GM18508 (cell line): ENCODE measurements around the gene PTPRE.

ENCODE experiments used
- ATAC-seq: cut with Tn5 transposase; IDR thresholded peaks from one replicate; pipeline ENCODE4 v1.9.1; 2021; ENCODE audit warnings: moderate number of reproducible peaks; ENCODE audit not compliant: insufficient read depth, unreplicated experiment

The PTPRE gene

DNA sequence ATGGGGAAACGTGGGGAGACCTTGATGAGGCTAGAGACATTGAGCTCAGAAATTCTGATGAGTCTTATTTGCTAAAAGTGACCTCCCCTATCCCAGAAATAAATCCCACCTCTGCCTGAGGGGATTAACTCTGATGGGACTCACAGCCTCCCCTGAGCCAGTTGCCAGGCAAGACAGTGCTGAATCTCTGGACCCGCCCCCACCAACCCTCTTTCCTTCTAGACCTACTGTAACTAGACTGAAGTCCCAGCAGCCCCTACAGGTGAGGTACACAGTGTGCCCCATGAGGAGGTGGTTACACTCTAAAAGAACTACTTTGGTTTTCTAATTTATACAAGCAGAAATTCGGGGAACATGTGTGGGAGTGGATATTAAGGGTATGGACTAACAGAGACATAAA is 42.9 kb downstream of the PTPRE start:
- no peak for ATAC-seq

DNA sequence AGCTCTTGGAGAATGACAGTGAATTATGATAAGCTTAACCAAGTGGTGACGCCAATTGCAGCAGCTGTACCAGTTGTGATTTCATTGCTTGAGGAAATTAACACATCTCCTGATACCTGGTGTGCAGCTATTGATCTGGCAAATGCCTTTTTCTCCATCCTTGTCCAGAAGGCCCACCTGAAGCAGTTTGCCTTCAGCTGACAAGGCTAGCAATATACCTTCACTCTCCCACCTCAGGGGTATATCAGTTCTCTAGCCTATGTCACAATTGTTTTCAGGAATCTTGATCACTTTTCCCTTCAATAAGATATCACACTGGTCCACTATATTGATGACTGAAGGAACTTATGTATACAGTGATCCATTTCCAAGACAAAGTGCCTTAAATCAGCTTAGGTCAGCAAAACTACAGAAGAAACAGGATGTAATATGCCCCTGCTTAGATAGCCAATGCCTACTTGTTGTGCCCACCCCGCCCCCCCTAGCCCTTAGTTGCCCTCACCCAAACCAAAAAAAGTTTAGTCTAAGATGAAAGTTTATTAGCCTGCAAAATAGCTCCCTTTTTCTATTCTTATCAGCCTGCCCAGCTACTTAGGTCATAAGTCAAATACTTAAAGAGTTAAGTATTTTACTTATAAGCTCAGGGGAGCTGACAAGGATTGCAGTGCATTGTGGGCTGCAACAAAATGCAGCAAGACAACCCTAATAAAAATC is 45.1 kb downstream of the PTPRE start:
- no peak for ATAC-seq

DNA sequence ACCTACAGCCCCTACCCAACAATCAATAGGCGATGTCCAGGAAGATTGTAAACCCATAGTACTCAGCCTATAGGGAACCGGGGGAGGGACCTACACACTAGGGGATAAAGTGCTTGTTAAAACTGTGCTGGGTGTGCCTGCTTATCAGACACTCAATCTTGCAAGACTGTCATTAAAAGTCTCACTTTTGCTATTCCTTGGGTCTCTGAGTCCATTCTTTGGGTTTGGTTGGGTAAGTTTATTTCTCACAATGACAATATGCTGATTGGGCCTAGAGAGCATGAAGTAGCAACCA is 45.6 kb downstream of the PTPRE start:
- ATAC-seq = no peak

DNA sequence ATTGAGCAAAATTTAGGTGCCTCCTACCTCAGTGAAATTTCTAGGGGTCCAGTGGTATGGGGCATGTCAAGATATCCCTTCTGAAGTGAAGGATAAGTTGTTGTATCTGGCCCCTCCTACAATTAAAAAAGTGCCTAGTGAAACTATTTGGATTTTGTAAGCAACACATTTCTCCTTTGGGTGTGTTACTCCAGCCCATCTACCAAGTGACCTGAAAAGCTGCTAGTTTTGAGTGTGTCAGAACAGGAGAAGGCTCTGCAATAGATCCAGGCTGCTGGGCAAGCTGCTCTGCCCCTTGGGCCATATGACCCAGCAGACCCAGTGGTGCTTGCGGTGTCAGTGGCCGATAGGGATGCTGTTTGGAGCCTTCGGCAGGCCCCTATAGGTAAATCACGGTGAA is 46.0 kb downstream of the PTPRE start:
- ATAC-seq = no peak

DNA sequence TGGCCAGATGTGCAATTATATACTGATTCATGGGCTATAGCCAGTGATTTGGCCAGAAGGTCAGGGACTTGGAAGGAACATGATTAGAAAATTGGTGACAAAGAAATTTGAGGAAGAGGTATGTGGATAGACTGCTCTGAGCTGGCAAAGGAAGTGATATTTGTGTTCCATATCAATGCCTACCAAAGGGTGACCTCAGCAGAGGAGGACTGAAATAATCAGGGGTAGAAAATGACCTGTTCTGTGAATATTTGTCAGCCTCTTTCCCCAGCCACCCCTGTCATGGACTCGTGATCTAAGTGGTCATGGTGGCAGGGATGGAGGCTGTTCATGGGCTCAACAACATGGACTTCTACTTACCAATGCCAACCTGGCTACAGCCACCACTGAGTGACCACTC is 47.0 kb downstream of the PTPRE start:
- no peak for ATAC-seq

DNA sequence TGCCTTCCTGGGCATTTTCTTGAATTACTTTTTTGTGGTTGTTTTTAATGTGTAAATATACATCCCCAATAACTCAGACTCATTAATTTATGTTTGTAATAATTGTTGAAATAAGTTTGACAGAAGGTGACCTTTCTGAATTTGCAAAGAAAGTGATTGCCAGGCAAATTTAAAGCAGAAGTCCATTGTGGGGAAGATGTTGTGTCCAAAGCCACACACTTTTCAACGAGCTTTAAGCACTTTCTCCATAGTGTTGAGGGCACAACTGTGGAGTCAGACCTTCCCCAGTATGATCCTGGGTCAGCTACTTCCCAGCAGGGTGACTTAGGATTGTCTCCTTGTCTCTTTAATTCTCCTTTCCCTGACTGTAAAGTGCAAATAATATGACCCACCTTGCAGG is 52.5 kb downstream of the PTPRE start:
- no peak for ATAC-seq

DNA sequence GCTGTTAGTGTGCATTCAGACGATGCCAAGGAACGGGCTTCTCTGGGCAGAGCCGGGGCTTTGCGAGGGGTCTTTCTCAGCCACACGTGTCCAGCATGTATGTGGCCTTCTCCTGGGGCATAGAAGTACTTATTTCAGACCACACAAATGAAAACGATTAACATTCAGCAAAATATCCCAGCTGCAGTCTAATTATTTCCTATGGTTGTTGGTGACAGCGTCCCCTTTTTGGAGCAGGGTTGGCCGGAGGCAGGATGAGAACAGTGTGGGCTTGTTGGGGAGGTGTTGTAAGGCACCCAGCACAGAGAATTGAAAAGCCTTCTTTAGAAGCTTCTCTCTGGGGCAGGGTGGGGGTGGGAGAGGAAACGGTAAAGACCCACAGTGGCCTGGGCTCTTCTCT is 54.2 kb downstream of the PTPRE start:
- no peak for ATAC-seq

DNA sequence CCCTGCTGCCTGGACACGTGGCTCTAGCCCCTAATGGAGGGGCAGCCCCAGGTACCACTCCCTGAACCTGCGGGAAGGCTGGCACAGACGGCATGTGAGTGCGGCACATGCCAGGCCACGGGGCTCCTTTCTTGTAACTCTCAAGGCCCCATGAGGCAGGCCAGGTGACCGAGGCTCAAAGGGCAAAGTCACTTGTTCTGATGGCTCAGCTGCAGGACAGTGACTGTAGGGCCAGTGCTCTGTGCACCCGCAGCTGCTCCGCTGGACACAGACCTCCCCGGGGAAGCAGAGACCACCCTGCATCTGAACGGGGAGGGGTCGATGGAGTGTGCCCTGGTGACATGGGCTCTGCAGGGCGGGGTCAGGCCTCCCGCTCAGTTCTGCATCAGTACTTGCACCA is 55.3 kb downstream of the PTPRE start:
- ATAC-seq = no peak

DNA sequence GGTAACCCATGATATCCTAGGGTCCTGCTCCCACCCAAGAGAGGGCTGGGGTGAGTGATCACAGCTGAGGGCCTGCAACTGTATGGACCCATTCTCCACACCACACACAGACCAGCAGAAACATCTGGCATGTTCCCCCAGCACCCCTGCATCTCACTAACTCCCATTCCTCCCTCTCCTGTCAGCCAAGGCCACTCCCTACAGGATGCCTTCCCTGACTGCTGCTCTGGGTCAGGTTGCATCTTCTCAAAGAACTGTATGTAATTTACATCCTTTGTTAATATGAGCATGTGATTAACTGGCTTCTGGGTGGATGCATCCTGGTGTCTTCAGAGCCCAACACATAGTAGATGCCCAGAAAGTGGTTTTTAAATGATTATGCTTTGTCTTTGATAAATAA is 56.2 kb downstream of the PTPRE start:
- ATAC-seq = no peak

DNA sequence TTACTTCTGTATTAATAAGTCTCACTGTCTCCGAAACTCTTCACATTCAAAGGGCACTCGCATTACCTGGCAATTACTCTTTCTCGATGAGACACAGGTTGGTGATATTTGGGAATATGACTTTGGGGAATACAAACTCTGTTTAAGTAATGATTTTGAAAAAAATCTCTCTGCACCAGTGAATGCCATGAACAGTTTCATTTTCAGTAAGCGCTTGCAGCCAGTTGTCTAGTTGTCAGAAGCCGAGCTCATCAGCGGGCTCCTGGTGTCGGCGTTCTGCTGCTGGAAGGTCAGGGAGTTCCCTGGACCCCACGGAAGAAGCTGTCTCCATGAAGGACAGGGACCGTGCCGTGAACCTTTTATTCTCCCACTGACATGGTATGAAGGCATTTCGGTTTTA is 57.7 kb downstream of the PTPRE start:
- ATAC-seq = no peak

DNA sequence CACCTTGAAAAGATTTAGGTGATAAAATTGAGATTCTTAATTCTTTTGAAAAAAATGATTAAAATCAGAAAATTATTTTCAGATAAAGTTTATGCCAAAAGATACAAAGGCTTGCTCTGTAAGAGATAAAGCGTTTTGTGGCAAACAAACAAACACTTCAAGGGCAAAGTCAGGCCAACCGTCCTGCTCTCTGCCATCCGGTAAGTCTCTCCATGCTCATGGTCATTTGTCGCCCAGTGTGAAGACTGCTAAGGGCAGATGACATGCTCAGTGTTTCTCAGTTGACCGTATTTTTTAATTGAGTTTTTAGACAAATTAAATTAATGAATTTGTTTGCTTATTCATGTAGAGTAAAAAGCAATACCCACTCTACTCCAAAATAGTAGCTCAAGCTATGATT is 60.0 kb downstream of the PTPRE start:
- no peak for ATAC-seq

DNA sequence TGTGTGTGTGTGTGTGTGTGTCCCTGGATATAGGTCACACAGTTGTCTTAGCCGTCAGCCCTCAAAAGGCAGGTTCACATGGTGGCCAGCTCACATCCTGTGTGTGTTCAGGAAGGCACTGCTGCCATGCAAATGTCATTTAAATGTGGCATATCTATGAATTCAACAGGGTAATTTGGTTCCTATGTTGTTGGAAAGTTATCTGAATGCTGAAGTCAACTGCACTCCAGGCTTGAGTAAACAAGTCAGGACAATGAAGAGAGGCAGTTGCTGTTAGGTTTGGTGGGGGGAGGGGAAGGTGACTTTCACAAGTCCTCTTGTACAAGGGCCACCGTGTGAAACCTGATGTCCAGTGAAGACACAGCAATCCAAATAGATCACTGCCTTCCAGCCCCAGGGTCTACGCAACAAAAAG is 61.1 kb downstream of the PTPRE start:
- ATAC-seq = no peak

DNA sequence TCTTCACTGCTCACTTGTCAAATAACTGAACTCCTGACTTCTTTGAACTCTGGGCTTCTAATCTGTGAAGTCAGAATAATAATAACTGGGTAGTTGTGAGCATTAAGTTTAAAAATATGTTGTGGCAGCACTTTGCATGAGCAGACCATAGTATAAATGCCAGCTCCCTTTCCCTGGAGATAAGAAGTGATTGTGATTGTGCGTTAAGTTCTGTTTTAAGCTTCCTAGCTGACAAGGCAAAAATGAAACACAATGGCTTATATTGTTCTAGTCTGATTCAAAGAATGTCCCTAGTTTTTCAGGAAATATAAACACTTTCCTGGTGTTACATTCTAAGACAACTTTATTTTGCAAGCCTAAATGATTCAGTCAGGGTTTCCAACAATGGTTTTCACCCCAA is 61.8 kb downstream of the PTPRE start:
- no peak for ATAC-seq

DNA sequence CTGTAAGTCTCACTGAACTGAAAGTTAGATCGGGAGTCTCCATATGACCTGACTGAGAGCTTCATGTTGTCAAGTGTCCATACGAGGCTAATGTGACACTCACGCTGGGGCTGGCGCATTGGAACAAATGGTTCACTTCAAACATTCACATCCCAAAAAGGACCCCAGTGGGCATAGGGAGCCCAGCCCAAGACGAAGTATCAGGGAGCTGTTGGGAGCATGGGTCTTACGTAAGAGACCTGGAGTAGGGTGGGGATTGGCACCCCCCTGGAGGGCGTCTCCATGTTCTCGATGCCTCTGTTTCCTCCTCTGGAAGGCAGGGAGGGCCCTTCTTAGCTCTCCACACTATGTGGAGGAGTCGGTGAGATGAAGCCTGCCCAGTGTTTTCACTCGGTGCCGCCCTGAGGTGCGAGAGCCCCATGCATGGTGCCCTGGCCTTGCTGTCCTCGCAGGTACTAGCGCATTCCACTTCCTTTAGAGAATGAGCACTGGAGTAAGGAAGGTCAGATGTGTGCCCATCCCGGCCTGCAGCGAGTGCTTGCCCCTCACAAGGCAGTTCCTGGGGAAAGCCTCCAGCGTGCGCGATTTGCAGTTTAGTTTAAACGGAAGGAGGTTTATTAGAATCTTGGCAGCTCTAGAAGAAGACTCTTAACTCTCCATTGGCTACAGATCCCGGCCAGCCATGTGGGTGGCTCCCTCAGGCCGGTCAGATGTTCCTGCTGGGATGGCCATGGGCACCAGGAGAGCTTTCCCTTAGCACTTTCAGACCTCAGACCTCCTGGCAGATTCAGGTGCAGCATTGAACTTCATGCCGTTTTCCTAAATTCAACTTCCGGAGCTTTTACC is 64.4 kb downstream of the PTPRE start:
- ATAC-seq = no peak

DNA sequence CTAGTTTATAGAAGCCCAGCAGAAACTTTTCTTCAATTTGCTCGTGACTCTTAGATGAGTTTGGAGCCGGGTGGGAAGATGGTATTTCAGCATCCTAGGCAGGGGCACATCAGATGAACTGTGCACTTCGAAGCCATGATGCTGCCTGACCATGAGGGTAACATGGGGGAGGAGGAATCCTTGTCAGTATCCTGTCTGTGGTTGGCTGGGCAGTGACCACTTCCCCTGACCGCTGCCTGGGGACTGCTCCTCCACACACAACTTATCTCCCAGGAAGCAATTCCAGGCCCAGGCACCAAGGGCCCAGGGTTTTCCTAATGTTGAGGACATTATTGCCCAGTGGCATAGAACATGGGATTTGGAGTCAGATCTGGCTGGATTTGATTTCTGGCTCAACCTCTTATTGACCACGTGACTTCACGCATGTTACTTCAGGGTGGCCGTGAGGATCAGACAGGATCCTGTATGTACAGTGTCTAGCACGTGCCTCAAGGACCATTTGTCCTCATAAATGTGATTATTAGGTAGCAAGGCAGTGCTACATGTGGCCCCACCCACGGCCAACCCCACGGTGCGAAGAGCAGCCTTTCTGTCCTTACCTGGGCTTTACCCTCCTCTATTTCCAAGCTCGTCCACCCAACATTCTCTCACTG is 65.2 kb downstream of the PTPRE start:
- no peak for ATAC-seq

DNA sequence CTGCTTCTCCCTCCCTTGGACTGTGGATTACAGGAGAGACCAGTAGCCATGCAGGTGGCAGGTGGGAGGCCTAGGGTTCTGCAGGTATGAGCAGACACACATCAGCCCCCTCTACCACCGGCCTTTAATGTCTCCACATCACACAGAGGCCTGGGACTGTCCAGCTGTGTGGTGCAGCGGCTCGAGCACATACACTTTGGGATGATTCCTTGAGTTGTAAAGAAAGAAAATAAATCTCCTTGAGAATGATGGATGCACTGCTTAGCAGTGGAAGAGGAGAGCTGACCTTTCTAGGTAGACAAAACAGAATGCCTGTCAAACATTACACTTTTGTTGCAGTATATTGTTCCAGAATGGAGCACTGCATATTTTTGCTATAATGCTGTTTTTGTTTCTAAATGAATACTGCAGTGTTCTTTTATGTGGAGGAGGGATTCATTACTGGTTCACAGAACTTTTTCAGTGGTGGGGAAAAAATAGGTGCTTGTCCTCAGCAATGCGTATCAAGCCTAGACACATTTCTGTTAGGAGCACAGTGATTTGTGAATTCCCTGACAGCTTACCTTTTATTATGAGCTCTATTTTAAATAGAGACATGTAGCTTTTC is 66.0 kb downstream of the PTPRE start:
- ATAC-seq = no peak

DNA sequence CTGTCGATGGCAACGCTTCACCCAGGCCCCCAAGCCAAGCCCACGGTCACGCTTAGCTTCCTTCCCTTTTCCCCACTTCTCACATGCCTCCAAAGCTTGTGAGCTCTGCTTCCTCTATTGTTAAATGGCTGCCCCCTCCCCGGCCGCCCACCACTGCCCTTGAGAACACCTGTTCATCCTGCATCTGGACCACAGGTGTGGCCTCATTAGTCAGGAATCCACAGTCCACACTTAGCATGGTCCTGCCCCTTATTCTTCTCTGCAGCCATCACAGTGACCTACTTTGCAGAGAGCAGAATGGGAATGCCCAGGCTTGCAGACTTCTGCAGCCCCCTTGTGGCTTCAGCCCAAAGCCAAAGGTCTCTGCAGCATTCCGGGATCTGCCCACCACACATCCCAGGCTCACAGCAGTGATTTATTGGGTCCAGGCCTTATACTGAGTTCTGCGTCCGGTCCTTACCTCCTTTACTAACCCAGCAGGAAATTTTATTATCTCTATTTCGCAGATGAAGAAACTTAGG is 66.9 kb downstream of the PTPRE start:
- ATAC-seq = no peak

DNA sequence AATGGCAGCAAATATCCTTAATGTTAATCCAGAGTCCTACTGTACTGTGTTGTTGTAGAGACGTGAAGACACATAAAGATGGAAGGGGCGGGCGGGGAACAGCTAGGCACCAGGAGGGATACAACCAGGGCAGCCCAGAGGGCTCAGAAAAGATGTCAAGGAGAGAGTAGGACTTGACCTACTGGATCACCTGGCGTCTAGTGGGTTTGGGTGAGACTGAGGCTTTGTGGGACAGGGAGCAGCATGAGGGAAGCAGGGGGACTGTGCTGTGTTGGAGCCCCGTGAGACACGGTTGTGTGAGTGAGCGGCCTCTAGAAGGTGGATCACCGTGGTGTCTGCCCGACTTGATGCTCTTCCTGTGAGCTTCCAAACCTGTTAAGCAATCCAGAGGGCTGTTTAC is 68.0 kb downstream of the PTPRE start:
- ATAC-seq = no peak

DNA sequence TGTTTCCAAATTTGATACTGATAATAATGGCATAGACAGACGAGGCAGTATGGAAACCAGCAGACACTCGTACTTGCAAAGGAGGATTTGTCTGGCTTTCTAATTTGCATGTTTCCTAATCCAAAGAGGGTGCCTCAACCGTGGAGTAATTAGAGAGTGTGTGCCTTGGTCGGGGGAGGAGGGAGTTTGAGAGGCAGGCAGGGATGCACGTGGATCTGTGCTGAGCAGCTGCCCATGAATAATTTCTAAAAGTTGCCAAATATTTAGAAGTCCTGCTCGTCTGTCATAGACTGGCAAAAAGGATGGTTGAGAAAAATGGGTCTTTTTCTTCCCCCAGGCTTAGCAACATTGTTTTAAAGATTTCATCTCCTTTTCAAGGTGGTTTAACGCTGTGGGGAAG is 69.4 kb downstream of the PTPRE start:
- no peak for ATAC-seq

DNA sequence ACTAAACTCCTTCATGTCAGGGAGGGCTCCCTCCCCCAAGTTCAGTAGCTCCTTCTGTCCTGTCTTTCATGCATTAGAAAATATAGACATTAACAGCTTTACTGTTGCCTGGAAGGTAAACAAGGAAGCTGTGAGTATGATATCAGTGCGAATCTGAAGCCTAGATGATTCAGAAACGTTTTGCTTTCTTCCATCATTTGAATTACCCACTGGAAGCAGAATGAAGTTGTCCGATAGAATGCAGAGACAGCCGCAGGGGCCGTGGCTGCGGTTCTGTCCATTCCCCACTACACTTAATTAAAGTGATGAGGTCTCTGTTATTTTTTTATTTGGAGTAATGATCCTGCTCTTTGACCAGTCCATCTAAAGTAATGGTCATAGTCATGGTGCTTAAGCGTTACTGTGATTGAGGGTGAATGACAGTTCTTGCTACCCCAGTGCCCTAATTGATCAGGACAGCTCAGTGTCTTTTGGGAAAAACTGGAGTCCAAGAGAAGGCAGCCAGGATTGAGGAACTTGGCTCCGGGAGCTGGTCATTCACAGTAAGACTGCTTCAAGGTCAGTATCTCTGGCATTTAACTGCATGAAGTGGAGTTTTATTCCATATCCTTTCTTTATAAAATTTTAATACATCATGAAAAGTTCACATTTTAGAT is 69.9 kb downstream of the PTPRE start:
- ATAC-seq = no peak
